Aorta (tissue), 5 donors: ENCODE measurements around the gene TBL1X. TPM values are rescaled to one million over a fixed set of nuclear protein-coding genes. Genes with fewer than 3 reads are reported as not detected.
A peak's percentile ranks its signal among the peaks of the same experiment; 100 is the strongest.
"Not testable (repeated sequence)": the region's sequence is repeated elsewhere in the genome, so short reads cannot be mapped to it uniquely, and the experiment has no call there.

ENCODE experiments used
- ATAC-seq: fragments of 200-7000 bp; cut with Tn5 transposase; one replicate; pipeline ENCODE4 v1.9.1; 2022; ENCODE audit warnings: moderate library complexity; ENCODE audit not compliant: low FRiP score
- DNase-seq, 2 donors: peaks; one replicate each; pipeline ENCODE4 v3.0.0-alpha.2; 2020
- H3K27ac ChIP-seq, 2 donors: one replicate each; pipeline ENCODE4 v1.5.1; 2013; ENCODE audit warnings: low read length in 2 of 2, mild to moderate bottlenecking in 2 of 2, moderate library complexity in 2 of 2, control low read depth in 1 of 2, inconsistent platforms in 1 of 2, low read depth in 1 of 2
- H3K27me3 ChIP-seq, 2 donors: one replicate each; pipeline ENCODE4 v1.6.1; 2013; ENCODE audit warnings: control low read depth in 1 of 2, low read length in 1 of 2, mild to moderate bottlenecking in 1 of 2, moderate library complexity in 1 of 2; ENCODE audit not compliant: insufficient read depth in 2 of 2, control insufficient read depth in 1 of 2
- H3K36me3 ChIP-seq, 2 donors: one replicate each; pipeline ENCODE4 v1.6.1; 2013; ENCODE audit warnings: control low read depth in 1 of 2, low read length in 1 of 2, mild to moderate bottlenecking in 1 of 2; ENCODE audit not compliant: insufficient read depth in 2 of 2, control insufficient read depth in 1 of 2
- H3K4me1 ChIP-seq, 2 donors: one replicate each; pipeline ENCODE4 v1.6.1; 2013; ENCODE audit warnings: low read length in 2 of 2, control low read depth in 1 of 2, mild to moderate bottlenecking in 1 of 2, moderate library complexity in 1 of 2; ENCODE audit not compliant: insufficient read depth in 2 of 2, control insufficient read depth in 1 of 2
- H3K4me3 ChIP-seq, 2 donors: one replicate each; pipeline ENCODE4 v1.5.1; 2013; ENCODE audit warnings: low read length in 2 of 2, control low read depth in 1 of 2, mild to moderate bottlenecking in 1 of 2
- H3K9me3 ChIP-seq: one replicate; pipeline ENCODE4 v1.6.1; 2013; ENCODE audit warnings: mild to moderate bottlenecking, low read length; ENCODE audit not compliant: control insufficient read depth
- WGBS, 2 donors: extraction: QIAGEN DNeasy Blood & Tissue Kit; methylation state at CpG; one replicate each; pipeline ENCODE4 v1.1.7; 2013; 5-methylcytosine and 5-hydroxymethylcytosine counted together
- intact Hi-C, 2 donors: fragments of 100-400 bp; cut with DNase I; formaldehyde crosslinking; loops; one replicate each; pipeline versions ENCODE4 v1.14.2 to v1.15.0; 2022
- polyA plus RNA-seq, 2 donors: library from polyadenylated mRNA; stranded (reverse); fragments of 200-250 nt; gene quantifications; one replicate each; pipeline ENCODE4 v1.2.3, GENCODE V29; 2013
- total RNA-seq, 2 donors: library from RNA; stranded (reverse); fragmentation: NEBNext Ultra II Directional; extraction: Animal tissue kit (Norgen Biotek cat#: 25700); gene quantifications; one replicate each; pipeline ENCODE4 v1.2.1, GENCODE V29; 2021
- donor health status: healthy with polysubstance abuse.
- donor health status: Bipolar disorder and iron deficiency.
- donor health status: DM: no; HTN: no; CAD: no.
- donor health status: DM: no; HTN: no; CAD: no.
- donor health status: DM: yes; HTN: yes; CAD: no.

Gene TBL1X
- total and polyA plus RNA-seq, 4 donors: 8.9 to 81.2 (median 27.5) TPM

- Histone ChIP-seq H3K4me3 (no peak overlapping the region), H3K27ac (no peak overlapping the region), H3K27me3 (no peaks in the 10 kb centered on the region), H3K4me1 (no peaks in the 10 kb centered on the region), H3K36me3 (no peaks in the 10 kb centered on the region), H3K9me3 (no peaks in the 10 kb centered on the region)
- no peak for ATAC-seq
- whole genome bisulfite sequencing, 2 donors: 62 to 73% methylated on average over 8 of the region's 8 CpGs
- no peak for DNase-seq
- intact Hi-C loops: no loop called here
These were observed 8.4 kb upstream of the TBL1X start for GRCh38 chrX:9456250-9457074.

GRCh38 chrX:9458034-9458433 lies 6.8 kb upstream of the TBL1X start:
- intact Hi-C loops: not testable (repeated sequence)
- 83 to 84% methylated on average over 12 of the region's 12 CpGs for WGBS, 2 donors

GRCh38 chrX:9458516-9459078 lies 6.3 kb upstream of the TBL1X start:
- Histone ChIP-seq H3K27ac (no peak overlapping the region), H3K9me3 (no peaks in the 10 kb centered on the region), H3K36me3 (no peaks in the 10 kb centered on the region), H3K27me3 (no peaks in the 10 kb centered on the region), H3K4me3 (no peak overlapping the region), H3K4me1 (no peaks in the 10 kb centered on the region)
- ATAC-seq (no peak), DNase-seq (no peak)
- 39 to 43% methylated on average over 2 of the region's 2 CpGs for WGBS, 2 donors
- intact Hi-C loops: no loop called here

More at GRCh38 chrX:9458034-9458433, 6.8 kb upstream of the TBL1X start:
- not testable (repeated sequence) for H3K27ac ChIP-seq, H3K36me3 ChIP-seq, H3K4me3 ChIP-seq, H3K9me3 ChIP-seq, H3K4me1 ChIP-seq, DNase-seq, H3K27me3 ChIP-seq, ATAC-seq

GRCh38 chrX:9459186-9459748 lies 5.6 kb upstream of the TBL1X start:
- Histone ChIP-seq H3K27me3 (no peaks in the 10 kb centered on the region), H3K4me1 (no peaks in the 10 kb centered on the region), H3K36me3 (no peaks in the 10 kb centered on the region), H3K27ac (no peak overlapping the region), H3K4me3 (no peak overlapping the region), H3K9me3 (no peaks in the 10 kb centered on the region)
- intact Hi-C loops: no loop called here
- WGBS, 2 donors: 78 to 87% methylated on average over 3 of the region's 3 CpGs
- ATAC-seq: no peak
- DNase-seq: no peak

- H3K9me3 ChIP-seq: no peaks in the 10 kb centered on the region
- ATAC-seq (no peak), DNase-seq (no peak)
- no peaks in the 10 kb centered on the region for H3K36me3 ChIP-seq
- H3K4me1 ChIP-seq: no peaks in the 10 kb centered on the region
- intact Hi-C loops: loop anchor here in 1 of 2 donors (10.0 kb wide), 1 partner anchor 214 kb away; no protein-coding TSS in a partner anchor
- no peak overlapping the region for H3K4me3 ChIP-seq
- H3K27ac ChIP-seq: no peak overlapping the region
- 76 to 87% methylated on average over 6 of the region's 6 CpGs for WGBS, 2 donors
- no peaks in the 10 kb centered on the region for H3K27me3 ChIP-seq
These were observed 3.8 kb upstream of the TBL1X start for GRCh38 chrX:9461087-9461486.

GRCh38 chrX:9462456-9462855 lies 2.4 kb upstream of the TBL1X start:
- Histone ChIP-seq H3K27me3 (no peaks in the 10 kb centered on the region), H3K4me3 (no peak overlapping the region), H3K36me3 (no peaks in the 10 kb centered on the region), H3K27ac (no peak overlapping the region), H3K9me3 (no peaks in the 10 kb centered on the region), H3K4me1 (no peaks in the 10 kb centered on the region)
- intact Hi-C loops: loop anchor here in 1 of 2 donors (1.0 to 10.0 kb wide), 2 partner anchors 120 to 212 kb away; no protein-coding TSS in a partner anchor
- WGBS, 2 donors: 58 to 61% methylated on average over 6 of the region's 6 CpGs
- no peak for DNase-seq
- ATAC-seq: no peak

GRCh38 chrX:9465380-9466123 lies 694 bp downstream of the TBL1X start:
- peak overlapping the region; percentile 95 to 99 for H3K4me3 ChIP-seq
- DNase-seq: peak; percentile 55 to 81
- intact Hi-C loops: loop anchor here (5.0 to 10.0 kb wide), 3 partner anchors 67 to 242 kb away; no protein-coding TSS in a partner anchor
- H3K27me3 ChIP-seq: no peaks in the 10 kb centered on the region
- peak; percentile 19 for ATAC-seq
- H3K27ac ChIP-seq: peak overlapping the region; percentile 72 to 82
- no peaks in the 10 kb centered on the region for H3K9me3 ChIP-seq
- 0 to 1% methylated on average over 63 to 87 of the region's 87 CpGs for WGBS, 2 donors
- H3K36me3 ChIP-seq: no peaks in the 10 kb centered on the region
- H3K4me1 ChIP-seq: no peaks in the 10 kb centered on the region

GRCh38 chrX:9466124-9466495 lies 1.3 kb downstream of the TBL1X start:
- intact Hi-C loops: loop anchor here (5.0 to 10.0 kb wide), 3 partner anchors 66 to 241 kb away; no protein-coding TSS in a partner anchor
- H3K4me1 ChIP-seq: no peaks in the 10 kb centered on the region
- no peaks in the 10 kb centered on the region for H3K9me3 ChIP-seq
- H3K27ac ChIP-seq: peak overlapping the region; percentile 72 to 82
- WGBS, 2 donors: 0 to 1% methylated on average over 30 to 31 of the region's 31 CpGs
- H3K4me3 ChIP-seq: peak overlapping the region; percentile 95 to 99
- peak; percentile 27 for ATAC-seq
- no peaks in the 10 kb centered on the region for H3K27me3 ChIP-seq
- no peaks in the 10 kb centered on the region for H3K36me3 ChIP-seq
- DNase-seq: peak; percentile 77 to 87
